Measurements from ENCODE around the gene GAPVD1.

GRCh38 chr9:125374443-125375309 lies 113.0 kb downstream of the GAPVD1 start:
- peak; percentile 44 for TF ChIP-seq CTCF (IDR thresholded peaks at IDR 0.05; ENCODE audit: insufficient read depth, low read length)
- no peak for TF ChIP-seq GABPA (IDR thresholded peaks at IDR 0.05; ENCODE audit: low read depth)
- no peak for TF ChIP-seq POLR2AphosphoS5 (IDR thresholded peaks at IDR 0.05; ENCODE audit: low read depth)
- no peak for TF ChIP-seq REST (IDR thresholded peaks at IDR 0.05; ENCODE audit: insufficient replicate concordance, low read depth)
- TF ChIP-seq SPI1 (IDR thresholded peaks at IDR 0.05; ENCODE audit: borderline replicate concordance, low read depth), result no peak; the same call in 1 of the 2 replicates
